ENCODE results near the gene ROBO1. TPM values are rescaled to one million over a fixed set of nuclear protein-coding genes. Genes with fewer than 3 reads are reported as not detected.

ROBO1 gene
- total RNA-seq, 1 donor from 2014 or later: 250 TPM

DNA sequence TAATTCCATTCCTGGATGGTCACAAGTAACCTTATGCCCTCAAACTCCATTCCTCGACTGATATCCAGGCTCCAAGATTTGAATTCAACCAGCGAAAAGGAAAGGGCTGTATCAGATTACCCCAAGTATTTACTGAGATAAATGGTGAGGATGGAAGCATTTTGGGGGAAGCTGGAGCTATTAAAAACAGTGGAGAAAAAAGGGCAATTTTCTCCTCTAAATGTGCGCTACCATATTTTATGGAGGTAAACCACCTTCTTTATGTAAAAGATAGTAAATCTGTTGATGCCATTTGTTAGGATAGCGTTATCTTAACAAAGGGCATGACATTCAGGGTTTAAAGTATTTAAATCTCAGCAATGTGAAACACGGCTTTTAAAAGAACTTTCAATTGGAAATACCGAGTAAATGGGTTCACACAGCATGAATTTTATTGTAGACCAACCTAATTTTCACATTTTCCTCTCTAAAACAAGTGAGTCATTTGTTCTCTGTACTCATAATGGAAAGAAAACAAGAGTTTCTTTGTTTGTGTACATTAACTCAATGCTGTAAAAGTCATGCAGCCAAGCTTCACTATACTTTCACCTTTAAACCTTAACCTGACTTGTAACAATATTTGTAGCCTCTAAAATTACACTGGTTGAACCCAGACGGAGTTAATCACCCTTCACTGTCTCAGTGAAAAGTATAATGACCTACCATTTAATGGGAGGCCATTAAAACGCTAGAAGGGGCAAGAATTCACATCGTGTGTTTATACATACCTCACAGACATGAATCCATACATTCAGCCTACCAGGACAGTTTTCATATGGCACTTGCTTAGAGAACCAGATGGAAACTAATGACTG is 773.4 kb downstream of the ROBO1 start:
- H3K27ac Mint-ChIP-seq (ENCODE audit: unreplicated experiment): no peak overlapping the region
- no peak overlapping the region for H3K4me3 Mint-ChIP-seq (ENCODE audit: unreplicated experiment)
- H3K4me1 Mint-ChIP-seq (ENCODE audit: unreplicated experiment): peaks cover 19% of the 10 kb centered on the region
- no peaks in the 10 kb centered on the region for H3K9me3 Mint-ChIP-seq (ENCODE audit: unreplicated experiment)
- H3K36me3 Mint-ChIP-seq (ENCODE audit: low read depth, unreplicated experiment): peaks cover 12% of the 10 kb centered on the region
- TF ChIP-seq CTCF (IDR thresholded peaks at IDR 0.05; ENCODE audit: unreplicated experiment): no peak
- peaks cover 3% of the 10 kb centered on the region for H3K27me3 Mint-ChIP-seq (ENCODE audit: unreplicated experiment)
- no peak for DNase-seq (ENCODE audit: low spot score)

- H3K27ac Mint-ChIP-seq (ENCODE audit: unreplicated experiment): no peak overlapping the region
- H3K36me3 Mint-ChIP-seq (ENCODE audit: low read depth, unreplicated experiment): peaks cover 9% of the 10 kb centered on the region
- peaks cover 2% of the 10 kb centered on the region for H3K27me3 Mint-ChIP-seq (ENCODE audit: unreplicated experiment)
- peaks cover 23% of the 10 kb centered on the region for H3K4me1 Mint-ChIP-seq (ENCODE audit: unreplicated experiment)
- no peak for TF ChIP-seq CTCF (IDR thresholded peaks at IDR 0.05; ENCODE audit: unreplicated experiment)
- H3K4me3 Mint-ChIP-seq (ENCODE audit: unreplicated experiment): no peak overlapping the region
- no peaks in the 10 kb centered on the region for H3K9me3 Mint-ChIP-seq (ENCODE audit: unreplicated experiment)
- no peak for DNase-seq (ENCODE audit: low spot score)
Observed at GRCh38 chr3:78993375-78993774, 774.4 kb downstream of the ROBO1 start.

- no peak overlapping the region for H3K4me3 Mint-ChIP-seq (ENCODE audit: unreplicated experiment)
- peaks cover 23% of the 10 kb centered on the region for H3K4me1 Mint-ChIP-seq (ENCODE audit: unreplicated experiment)
- H3K27ac Mint-ChIP-seq (ENCODE audit: unreplicated experiment): no peak overlapping the region
- peaks cover 2% of the 10 kb centered on the region for H3K27me3 Mint-ChIP-seq (ENCODE audit: unreplicated experiment)
- no peak for TF ChIP-seq CTCF (IDR thresholded peaks at IDR 0.05; ENCODE audit: unreplicated experiment)
- peaks cover 9% of the 10 kb centered on the region for H3K36me3 Mint-ChIP-seq (ENCODE audit: low read depth, unreplicated experiment)
- no peaks in the 10 kb centered on the region for H3K9me3 Mint-ChIP-seq (ENCODE audit: unreplicated experiment)
- DNase-seq (ENCODE audit: low spot score): no peak
Observed at GRCh38 chr3:78992830-78993229, 775.0 kb downstream of the ROBO1 start.

- H3K9me3 Mint-ChIP-seq (ENCODE audit: unreplicated experiment): no peaks in the 10 kb centered on the region
- H3K27me3 Mint-ChIP-seq (ENCODE audit: unreplicated experiment): peaks cover 2% of the 10 kb centered on the region
- TF ChIP-seq CTCF (IDR thresholded peaks at IDR 0.05; ENCODE audit: unreplicated experiment): no peak
- DNase-seq (ENCODE audit: low spot score): no peak
- H3K4me1 Mint-ChIP-seq (ENCODE audit: unreplicated experiment): peaks cover 23% of the 10 kb centered on the region
- H3K27ac Mint-ChIP-seq (ENCODE audit: unreplicated experiment): no peak overlapping the region
- no peak overlapping the region for H3K4me3 Mint-ChIP-seq (ENCODE audit: unreplicated experiment)
- H3K36me3 Mint-ChIP-seq (ENCODE audit: low read depth, unreplicated experiment): peaks cover 9% of the 10 kb centered on the region
Observed at GRCh38 chr3:78992400-78992799, 775.4 kb downstream of the ROBO1 start.

- Mint-ChIP-seq H3K27me3 (ENCODE audit: unreplicated experiment) (peaks cover 2% of the 10 kb centered on the region), H3K4me3 (ENCODE audit: unreplicated experiment) (no peak overlapping the region), H3K36me3 (ENCODE audit: low read depth, unreplicated experiment) (peaks cover 9% of the 10 kb centered on the region), H3K4me1 (ENCODE audit: unreplicated experiment) (peaks cover 27% of the 10 kb centered on the region), H3K27ac (ENCODE audit: unreplicated experiment) (no peak overlapping the region), H3K9me3 (ENCODE audit: unreplicated experiment) (no peaks in the 10 kb centered on the region)
- no peak for DNase-seq (ENCODE audit: low spot score)
- TF ChIP-seq CTCF (IDR thresholded peaks at IDR 0.05; ENCODE audit: unreplicated experiment): no peak
Observed at GRCh38 chr3:78991656-78992055, 776.1 kb downstream of the ROBO1 start.

Measured in endothelial cell (in vitro differentiated cells).